GM20000 (cell line): ENCODE measurements around the gene NAB2.

Source experiments
- DNase-seq: peaks from one replicate; pipeline ENCODE4 v3.0.0; 2012; ENCODE audit warnings: low spot score
- TF ChIP-seq, protein P1 (sequence below): IDR thresholded peaks from 2 replicates; pipeline ENCODE4 v1.5.1; 2012; ENCODE audit warnings: mild to moderate bottlenecking, control low read depth; ENCODE audit errors: extremely low read depth, missing control alignments

Gene NAB2

GRCh38 chr12:57133916-57134315 is 45.0 kb downstream of the NAB2 start:
- TF ChIP-seq, protein P1, sequence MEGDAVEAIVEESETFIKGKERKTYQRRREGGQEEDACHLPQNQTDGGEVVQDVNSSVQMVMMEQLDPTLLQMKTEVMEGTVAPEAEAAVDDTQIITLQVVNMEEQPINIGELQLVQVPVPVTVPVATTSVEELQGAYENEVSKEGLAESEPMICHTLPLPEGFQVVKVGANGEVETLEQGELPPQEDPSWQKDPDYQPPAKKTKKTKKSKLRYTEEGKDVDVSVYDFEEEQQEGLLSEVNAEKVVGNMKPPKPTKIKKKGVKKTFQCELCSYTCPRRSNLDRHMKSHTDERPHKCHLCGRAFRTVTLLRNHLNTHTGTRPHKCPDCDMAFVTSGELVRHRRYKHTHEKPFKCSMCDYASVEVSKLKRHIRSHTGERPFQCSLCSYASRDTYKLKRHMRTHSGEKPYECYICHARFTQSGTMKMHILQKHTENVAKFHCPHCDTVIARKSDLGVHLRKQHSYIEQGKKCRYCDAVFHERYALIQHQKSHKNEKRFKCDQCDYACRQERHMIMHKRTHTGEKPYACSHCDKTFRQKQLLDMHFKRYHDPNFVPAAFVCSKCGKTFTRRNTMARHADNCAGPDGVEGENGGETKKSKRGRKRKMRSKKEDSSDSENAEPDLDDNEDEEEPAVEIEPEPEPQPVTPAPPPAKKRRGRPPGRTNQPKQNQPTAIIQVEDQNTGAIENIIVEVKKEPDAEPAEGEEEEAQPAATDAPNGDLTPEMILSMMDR, result no peak
- no peak for DNase-seq

DNA sequence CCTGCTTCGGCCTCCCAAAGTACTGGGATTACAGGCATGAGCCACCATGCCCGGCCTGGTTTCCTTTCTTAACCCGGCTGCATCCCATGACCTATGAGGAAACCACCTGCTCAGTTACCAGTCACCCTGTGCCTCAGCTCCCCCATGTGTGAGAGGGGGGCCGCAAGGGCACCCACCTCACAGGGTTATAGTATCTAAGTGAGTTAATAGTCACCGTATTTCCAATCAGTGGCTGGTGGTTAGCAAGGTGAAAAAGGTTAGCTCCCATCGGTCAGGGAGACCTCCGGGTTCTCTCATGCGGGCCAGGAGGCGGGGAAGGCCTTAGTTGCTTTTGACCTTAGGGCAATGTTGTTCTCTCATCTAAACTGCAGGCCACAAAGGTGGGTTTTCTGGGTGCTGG is 46.0 kb downstream of the NAB2 start:
- TF ChIP-seq, protein P1, result no peak
- no peak for DNase-seq

GRCh38 chr12:57135527-57136326 is 46.8 kb downstream of the NAB2 start:
- DNase-seq, result no peak
- TF ChIP-seq, protein P1, result no peak

DNA sequence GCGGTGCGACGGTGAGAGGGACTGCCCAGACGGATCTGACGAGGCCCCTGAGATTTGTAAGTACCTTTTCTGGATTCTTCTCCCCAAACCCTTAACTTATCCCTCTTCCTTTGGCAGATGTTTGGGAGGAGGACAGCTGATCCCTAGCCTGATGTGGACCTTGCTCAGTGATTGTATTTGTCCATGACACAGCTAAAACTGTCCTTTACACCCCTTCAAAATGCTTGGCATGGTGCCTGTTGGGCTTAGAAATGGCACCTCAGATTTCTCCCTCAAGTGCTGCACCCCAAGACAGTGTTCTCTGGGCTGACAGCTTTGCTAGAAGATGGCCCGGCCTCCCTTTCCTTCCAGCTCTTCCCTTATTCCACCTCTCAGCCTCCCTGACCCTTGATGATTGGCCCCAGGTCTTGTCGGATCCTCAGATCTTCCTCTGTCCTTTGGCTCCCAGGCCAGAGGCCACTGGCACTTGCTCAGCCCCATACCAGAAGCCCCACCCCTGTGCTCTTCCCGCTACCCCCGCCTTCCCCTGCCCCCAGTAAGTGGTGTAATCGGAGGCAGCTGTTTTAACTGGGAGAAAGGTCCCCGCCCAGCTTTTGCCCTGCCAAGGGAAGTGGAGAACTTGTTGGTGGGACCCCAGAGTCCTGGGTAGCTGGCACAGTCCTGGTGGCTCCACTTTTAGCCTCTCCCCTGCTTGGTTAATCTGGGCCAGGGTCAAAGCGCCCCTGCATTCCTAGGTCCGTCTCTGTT is 49.8 kb downstream of the NAB2 start:
- no peak for DNase-seq
- TF ChIP-seq, protein P1, result no peak

GRCh38 chr12:57139796-57140649 is 51.1 kb downstream of the NAB2 start:
- no peak for DNase-seq
- TF ChIP-seq, protein P1, result no peak

GRCh38 chr12:57141249-57141648 is 52.3 kb downstream of the NAB2 start:
- no peak for DNase-seq
- TF ChIP-seq, protein P1, result no peak
